ENCODE data around the gene TBC1D23.
"Not testable (repeated sequence)": the region's sequence is repeated elsewhere in the genome, so short reads cannot be mapped to it uniquely, and the experiment has no call there.

TBC1D23 gene

DNA sequence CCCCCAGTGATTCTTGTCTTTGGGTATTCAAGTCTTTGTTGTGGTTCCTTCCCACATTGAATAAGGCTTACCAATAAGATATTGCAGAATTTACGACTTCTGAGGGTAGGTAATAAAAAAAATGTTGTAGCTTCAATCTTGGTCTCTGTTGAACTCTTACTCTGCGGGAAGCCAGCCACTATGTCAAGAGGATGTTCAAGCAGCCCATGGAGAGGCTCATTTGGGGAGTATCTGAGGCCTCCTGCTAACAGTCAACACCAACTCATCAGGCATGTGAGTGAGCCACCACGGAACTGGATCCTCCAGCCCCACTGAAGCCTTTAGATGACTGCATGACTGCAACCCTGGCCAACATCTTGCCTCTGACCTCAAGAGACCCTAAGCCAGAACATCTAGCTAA, 3.2 kb upstream of the TBC1D23 start:
- DNase-seq, result peak; percentile 89

DNA sequence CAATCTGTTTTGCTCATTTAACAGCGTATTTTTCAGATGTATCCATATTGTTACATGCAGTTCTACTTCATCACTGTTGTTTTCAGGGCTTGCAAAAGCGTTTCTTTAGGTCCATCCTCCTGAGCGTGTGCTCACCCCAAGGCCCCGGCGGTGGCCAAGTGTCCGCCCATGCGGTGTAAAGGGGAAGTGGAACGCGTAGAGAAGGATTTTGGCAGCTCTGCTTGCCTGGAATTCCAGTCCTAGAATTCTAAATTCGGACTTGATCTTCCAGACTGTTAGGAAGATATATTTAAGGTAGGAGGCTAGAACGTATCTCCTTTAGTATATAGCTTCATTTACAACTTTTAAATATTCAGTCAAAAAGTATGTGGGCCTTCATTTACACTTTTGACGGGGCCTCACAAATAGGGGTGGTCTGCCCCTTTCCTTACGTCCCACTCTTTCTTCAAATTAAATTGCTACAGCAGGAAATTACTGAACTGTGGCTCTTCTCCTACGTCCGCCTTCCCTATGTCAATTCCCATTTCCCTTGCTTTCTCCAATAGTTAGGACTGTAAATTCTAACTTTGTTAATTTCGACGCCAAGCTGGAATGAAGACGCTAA, 609 bp upstream of the TBC1D23 start:
- DNase-seq, result peak; percentile 33

DNA sequence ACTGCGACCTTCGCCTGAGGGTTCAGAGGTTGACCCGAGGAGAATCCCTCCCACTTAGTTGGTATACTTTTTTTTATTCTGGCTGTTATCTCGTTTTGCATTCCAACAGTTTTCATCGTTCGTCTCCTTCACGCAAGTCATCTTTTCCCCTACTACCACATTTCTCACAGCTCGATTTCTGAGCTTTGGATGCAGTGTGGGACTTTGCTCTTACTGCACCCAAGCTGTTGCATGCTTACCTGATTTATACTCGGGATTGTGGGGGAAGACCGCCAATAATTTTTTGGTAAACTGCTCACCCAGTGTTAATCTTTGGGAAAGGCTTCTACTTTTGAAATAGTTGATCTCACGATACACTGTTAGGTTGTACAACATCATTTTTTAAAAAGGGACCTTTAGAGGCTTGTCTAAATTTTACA, 702 bp downstream of the TBC1D23 start:
- DNase-seq, result no peak

DNA sequence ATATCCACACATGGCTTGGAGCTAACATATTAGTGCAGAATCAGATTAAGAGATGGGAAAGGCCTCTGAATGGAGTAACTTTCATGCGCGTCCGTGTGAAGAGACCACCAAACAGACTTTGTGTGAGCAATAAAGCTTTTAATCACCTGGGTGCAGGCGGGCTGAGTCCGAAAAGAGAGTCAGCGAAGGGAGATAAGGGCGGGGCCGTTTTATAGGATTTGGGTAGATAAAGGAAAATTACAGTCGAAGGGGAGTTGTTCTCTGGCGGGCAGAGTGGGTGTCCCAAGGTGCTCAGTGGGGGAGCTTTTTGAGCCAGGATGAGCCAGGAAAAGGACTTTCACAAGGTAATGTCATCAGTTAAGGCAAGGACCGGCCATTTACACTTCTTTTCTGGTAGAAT, 2.1 kb downstream of the TBC1D23 start:
- not testable (repeated sequence) for DNase-seq

DNA sequence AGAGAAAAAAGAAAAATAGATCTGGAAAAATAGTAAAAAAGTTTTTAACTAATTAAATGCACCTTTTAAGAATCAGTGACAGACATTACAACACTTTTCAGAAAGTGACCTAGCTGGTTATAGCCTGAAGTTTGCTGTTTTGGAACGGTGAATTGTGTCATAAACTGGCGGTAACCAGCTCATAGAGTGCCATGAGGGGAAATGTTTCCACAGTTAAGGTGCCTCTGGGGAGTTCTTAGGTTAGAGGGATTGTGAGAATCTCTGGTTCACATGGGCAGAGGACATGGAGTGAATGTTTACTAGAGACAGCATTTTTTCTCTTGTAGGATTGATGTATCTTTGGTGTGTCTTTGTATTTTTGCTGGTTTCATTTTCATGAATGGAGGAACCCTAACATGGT, 2.8 kb downstream of the TBC1D23 start:
- DNase-seq, result no peak

DNA sequence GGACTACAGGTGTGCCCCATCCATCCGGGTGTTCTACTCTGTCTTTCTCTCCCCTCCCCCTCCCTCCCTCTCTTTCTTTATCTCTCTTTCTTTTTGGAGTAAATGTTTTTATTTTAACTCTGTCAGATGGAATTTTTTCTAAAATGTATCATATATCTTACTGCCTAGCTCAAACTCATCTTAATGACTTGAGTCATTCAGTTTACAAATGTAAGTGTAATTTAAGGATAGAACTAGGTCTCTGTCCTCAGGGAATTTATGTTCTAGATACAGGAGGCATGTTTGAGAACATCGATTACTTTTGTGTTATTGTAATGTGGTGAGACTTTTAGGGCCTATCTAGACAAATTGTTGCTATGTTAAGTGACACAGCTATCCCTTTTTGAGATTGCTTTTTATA, 3.5 kb downstream of the TBC1D23 start:
- DNase-seq, result no peak

DNA sequence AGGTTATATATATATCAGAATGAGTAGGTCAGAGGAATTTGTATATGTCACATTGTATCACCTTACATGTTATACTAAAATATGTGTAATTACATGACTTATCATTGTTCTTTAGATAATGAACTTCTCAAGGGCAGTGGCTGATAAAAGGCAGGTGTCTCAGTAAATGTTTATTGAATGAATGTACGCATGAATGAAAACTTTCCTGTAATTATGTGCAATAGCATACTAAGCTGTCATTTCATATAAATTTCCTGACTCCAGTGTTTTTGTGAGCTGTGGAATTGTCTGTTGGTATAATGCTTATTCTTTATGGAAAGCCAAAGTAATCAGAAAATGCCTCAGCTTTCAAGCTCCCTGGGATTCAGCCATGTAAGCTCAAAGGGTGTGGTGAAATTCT, 4.2 kb downstream of the TBC1D23 start:
- no peak for DNase-seq

DNA sequence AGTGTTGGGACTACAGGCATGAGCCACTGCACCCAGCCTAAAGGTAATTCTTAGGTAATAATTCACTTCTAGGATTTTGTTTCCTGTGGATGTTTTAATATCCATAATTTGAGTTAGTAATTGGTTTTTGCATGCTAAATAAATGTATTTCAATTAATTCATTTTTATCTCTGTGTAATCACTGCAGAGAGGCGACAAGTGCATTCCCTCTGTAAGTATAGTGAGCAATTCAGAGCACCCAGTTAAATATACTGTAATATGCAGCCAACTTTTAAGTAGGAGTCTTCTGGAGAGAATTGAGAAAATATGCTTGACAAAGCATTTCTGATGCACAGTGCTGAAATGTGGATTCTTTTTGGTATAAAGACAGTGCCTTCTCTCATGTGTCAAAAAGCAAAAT, 5.7 kb downstream of the TBC1D23 start:
- no peak for DNase-seq

DNA sequence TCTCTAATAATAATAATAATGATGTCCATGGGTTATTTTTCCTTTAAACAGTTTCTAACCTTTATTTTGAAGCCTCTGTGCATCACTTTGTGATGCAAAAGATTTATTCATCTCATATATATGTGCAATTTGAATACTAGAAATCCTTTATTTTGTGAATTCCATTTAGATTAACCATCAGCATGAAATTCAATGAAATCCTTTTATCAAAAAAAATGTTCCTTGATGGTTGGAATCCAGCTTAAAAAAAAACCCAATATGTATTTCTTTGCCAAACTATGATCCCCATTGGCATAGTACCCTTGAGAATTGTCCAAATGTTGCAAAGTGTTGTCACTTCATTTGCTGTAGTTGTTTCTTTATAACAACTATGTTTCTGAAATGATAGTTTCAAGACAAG, 7.4 kb downstream of the TBC1D23 start:
- DNase-seq, result peak; percentile 40

DNA sequence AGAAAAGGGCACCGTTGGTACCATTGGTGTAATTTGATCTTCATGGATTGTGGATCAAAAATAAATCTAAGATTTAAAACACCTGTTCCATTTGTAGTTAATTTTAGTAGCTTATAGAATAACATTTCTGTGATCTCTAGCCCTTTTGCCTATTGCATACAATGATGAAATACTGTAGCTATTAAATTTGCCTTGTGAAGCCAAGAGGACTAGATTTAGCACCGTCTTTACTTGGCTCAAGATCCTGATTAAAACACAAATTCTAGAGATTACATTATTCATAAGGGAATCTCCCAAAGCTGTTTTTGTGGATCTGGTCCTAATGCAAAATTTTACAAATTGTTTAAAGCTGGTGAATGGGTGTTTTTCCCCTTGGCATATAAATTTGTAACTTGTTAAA, 8.2 kb downstream of the TBC1D23 start:
- peak; percentile 32 for DNase-seq

DNA sequence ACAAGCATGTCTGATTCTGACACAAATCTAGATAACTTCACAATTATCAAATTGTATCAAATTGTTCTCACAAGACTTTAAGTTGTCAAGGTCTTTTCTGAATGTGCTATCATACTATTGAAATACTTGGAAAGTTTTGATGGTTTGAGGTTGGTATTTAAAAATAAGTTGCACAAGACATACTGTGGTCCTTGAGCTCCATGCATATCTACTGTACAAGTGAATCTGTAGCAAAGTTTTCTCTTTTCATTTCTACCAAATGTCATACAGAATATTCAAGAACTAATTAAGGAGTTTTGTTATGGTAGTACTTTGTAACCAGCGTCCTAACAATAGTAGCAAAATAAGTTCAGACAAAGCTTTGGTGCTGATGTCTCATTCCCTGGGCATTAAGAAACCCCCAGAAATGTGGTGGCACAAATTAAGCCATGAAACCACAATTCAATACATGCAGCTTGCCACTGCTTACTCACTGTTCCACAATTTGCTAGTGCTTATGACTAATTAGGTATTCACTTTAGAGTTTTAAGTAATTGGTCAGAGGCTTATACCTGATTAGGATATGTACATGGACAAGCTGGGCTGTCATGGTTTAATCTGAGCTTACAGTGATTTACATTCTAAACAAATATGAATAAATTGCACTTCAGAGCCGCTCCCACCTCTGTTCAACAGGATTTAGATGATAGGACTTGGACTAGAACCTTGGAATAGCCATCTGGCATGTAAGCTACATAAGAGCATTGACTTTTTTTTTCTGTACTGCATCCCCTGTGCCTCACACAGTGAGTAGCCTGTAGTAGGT, 8.8 kb downstream of the TBC1D23 start:
- peak; percentile 98 for DNase-seq

DNA sequence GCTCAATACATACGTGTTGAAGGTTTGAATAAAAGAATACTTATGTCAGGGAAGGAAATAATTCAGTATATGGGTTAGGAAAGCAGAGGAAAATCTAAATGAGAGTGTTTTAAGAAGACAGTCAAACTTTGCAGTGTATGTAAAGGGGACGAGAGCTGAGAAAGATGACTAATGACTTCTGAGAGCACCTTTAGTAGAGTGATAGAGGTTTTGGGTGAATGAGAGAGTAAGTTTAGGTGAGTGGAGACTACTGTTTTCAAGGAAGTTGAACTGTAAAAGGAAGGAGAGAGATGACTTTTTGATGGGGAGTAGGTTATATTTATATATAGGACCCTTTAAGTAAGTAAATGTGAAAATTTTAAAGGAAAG, 9.4 kb downstream of the TBC1D23 start:
- DNase-seq, result no peak

DNA sequence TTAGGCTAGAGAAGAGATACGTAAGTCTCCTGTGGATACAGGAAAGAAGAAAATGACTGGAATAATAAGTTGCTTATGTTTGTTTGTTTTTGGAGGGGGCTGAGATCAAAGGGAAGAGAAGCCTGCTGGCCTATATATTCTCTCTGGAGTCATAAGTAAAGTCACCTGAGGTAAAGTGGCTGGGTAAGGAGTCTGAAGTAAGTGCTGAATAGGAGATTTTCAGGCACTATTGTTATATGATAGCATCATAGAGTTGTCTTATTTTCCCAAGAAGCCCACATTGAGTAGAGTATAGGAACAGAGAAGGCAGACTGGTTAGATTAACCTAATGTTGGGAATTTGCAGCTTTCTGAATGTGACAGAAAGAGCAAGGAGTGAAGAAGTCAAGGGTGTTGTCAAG, 10.7 kb downstream of the TBC1D23 start:
- no peak for DNase-seq

DNA sequence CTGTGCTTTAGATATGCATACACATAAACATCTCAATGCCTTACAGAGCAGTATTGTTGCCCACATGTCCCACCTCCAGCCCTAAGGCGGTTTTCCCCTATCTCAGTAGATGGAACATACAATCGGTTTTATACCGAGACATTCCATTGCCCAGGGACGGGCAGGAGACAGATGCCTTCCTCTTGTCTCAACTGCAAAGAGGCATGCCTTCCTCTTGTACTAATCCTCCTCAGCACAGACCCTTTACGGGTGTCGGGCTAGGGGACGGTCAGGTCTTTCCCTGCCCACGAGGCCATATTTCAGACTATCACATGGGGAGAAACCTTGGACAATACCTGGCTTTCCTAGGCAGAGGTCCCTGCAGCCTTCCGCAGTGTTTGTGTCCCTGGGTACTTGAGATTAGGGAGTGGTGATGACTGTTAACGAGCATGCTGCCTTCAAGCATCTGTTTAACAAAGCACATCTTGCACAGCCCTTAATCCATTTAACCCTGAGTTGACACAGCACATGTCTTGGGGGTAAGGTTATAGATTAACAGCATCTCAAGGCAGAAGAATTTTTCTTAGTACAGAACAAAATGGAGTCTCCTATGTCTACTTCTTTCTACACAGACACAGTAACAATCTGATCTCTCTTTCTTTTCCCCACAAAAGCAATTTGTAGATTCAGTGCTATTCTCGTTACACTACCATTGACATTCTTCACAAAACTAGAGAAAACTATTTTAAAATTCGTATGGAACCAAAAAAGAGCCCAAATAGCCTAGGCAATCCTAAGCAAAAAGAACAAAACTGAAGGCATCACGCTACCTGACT, 12.2 kb downstream of the TBC1D23 start:
- DNase-seq, result not testable (repeated sequence)

DNA sequence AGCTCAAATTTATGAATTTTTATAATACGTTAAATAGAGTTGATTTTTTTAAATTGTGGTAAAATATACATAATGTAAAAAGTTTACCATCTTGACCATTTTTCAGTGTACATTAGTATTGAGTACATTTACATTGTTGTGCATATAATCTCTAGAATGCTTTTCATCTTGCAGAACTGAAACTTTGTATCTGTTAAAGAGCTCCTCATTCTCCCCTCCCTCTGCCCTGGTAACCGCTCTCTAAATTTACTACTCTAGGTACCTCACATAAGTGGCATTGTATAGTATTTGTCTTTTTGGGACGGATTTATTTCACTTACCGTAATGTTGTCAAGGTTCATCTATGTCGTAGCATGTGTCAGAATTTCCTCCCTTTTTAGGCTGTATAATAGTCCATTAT, 13.6 kb downstream of the TBC1D23 start:
- no peak for DNase-seq

DNA sequence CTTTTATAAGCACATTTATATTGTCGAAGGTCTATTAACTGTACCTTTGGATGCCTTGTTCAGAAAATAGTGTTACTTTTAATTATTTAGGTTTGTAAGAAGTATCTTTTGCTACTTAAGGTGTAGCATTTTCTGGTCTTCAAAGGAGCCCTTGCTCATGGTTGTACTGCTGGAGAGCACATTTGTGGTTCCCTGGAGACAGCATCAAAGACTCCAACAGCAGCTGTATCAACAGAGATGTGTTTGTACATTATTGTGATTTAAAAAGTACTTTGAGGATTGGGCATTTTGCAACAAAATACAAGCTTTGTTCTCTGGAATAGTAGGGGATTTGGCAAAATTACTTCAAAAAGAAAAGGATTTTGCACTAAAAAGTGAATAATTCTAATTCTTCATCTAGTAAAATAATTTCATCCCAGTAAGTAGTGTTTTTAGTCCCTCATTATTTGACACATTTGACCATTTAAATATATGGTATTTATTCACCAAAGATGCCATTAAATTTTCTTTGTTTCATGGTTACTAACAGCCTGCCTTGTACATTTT, 16.5 kb downstream of the TBC1D23 start:
- DNase-seq, result no peak

DNA sequence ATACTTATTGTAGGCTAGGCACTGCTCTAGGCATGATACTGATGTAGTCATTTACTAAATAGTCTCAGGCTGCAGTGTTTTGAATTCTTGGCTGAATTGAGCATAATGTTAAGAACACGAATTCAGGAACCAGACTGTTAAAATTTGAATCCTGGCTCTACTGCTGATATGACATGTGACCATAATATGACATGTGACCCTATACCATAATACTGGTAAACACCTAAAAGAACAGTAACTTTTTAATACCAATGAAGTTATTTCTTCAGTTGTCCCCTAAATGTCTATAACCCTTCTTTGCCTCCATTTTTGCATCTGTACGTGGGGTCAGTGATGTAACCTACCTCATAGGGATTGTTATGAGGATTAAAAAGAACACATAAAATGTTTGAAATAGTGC, 18.1 kb downstream of the TBC1D23 start:
- DNase-seq, result no peak

DNA sequence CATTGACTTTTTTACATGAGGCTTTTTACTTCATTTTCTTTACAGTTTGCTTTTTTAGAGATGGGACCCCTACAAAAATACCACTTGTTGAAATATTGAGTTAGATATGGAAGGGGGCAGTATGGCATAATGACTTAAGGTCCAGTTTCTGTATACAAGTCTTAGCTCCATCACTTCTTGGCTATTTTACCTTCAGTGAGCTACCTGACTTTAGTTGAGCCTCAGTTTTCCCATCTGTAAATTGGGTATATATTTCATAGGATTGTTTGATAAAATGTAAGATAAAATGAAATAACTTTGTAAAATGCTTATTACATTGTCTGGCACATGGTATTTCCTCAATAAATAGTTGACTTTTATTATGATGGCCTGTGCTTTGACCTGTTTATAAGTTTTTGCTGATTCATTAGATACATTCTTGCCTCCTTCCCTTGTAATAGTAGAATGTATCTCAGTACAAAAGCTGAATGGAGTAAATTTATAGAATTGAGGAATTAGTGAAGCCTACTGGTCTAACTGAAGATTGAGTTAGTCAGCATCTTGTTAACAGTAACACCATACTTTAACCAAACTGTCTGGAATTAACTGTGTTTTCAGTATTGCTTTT, 27.6 kb downstream of the TBC1D23 start:
- no peak for DNase-seq

DNA sequence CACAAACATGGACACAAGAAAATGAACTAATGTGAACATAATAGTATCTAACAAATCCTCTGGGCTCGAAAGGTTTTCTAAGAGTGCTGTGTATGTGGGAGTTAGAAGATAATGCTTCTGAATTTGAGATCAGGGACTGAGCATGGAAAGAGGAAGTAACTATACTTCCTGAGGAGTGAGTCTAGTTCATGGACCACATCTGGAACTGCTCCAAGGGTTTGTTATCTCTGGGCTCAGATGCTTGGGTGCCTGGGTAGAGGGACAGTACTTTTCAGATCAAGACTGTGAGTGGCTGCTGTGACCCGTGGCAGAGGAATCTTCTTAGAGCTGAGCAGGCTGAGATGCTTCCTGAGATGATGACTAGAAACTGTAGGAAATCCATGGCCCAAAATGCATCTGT, 28.5 kb downstream of the TBC1D23 start:
- no peak for DNase-seq

DNA sequence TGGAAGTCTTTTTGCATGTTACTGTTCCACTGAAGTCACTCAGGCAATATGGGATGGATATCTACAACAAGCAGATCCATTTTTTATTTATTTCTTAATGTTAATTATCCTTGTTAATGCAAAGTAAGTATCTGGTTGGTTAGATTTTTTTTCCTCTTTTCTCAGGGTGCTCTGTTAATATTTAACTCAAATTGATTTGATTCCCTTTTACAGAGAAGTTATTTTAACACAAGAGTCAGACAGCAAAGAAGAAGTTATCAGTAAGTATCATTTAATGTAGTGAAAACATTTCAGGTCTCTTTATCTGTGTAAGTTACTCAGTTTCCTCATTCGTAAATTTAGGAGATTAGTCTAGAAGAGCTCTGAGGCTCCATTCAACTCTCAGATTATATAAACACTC, 34.3 kb downstream of the TBC1D23 start:
- DNase-seq, result no peak

DNA sequence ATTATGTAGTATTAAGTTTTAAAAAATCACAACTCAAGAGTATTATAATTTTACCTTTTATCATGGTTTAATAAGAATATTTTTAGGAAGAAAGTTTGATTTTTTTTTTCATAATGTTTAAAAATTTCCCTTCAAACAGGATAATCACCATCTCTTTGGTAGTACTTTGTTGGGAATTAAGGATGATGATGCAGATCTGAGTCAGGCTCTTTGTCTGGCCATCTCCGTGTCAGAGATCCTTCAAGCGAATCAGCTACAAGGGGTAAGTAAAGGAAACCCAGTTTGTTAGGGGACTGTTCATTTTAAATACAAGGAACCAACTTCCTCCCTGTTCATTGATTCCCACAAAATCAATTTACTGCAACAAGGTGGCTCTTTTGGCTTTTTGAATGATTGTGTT, 37.0 kb downstream of the TBC1D23 start:
- peak; percentile 43 for DNase-seq

DNA sequence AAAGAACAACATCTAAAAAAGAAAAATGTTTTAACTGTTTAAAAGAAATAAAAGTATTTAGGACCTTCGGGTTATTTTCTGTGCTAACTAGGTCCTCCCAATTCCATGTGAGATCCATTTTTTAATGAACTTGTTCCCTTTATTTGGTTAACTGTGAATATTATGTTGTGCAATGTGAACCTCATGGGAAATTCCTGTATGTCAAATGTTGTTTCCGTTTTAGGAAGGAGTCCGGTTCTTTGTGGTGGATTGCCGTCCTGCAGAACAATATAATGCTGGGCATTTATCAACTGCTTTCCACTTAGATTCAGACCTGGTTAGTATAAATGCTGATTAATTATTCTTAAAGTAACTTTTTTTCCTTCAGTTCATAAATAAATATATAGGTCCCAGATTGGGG, 38.2 kb downstream of the TBC1D23 start:
- no peak for DNase-seq

DNA sequence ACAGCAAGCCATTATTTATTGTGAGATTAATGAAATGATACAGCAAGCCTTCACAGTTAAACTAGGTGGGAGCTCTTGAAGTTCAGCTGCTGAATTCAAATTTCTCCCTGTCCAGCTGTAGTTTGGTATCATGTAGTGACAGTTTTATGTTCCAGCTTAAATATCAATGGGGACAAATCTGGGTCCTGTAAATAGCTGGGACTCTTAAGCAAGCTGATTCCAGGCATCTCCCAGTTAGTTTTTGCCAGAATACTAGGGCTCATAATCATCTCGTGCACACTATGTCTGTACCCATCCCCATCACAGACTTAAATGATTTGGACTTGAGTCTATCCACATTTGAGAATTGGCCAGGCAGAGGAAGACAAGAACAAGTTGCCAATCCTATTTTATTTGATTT, 45.9 kb downstream of the TBC1D23 start:
- DNase-seq, result no peak

Measured in fibroblast of skin of abdomen (primary cell).